Measurements from ENCODE around the gene TTYH2. TPM values are rescaled to one million over a fixed set of nuclear protein-coding genes. Genes with fewer than 3 reads are reported as not detected.

Gene TTYH2
- total and polyA plus RNA-seq, 2 experiments from 2014 or later = 1.4 to 3.9 TPM

GRCh38 chr17:74202938-74203337, 10.4 kb upstream of the TTYH2 start:
- Histone ChIP-seq H3F3A (replicated peaks; ENCODE audit: low read depth) (peaks cover 27% of the 10 kb centered on the region), H4K20me1 (replicated peaks; ENCODE audit: insufficient read depth) (peaks cover 29% of the 10 kb centered on the region), H3K79me2 (replicated peaks; ENCODE audit: insufficient read depth) (peaks cover 44% of the 10 kb centered on the region), H3K9me2 (ENCODE audit: insufficient read depth) (no peaks in the 10 kb centered on the region), H3K4me2 (peak overlapping the region; percentile 74), H3K27ac (ENCODE audit: low read depth) (peak overlapping the region; percentile 70; the same call in 1 of the 2 replicates), H2AFZ (peak overlapping the region; percentile 89), H3K27me3 (ENCODE audit: insufficient read depth) (peaks cover 11% of the 10 kb centered on the region), H3K4me3 (peak overlapping the region; percentile 98), H3K36me3 (ENCODE audit: insufficient read depth) (peaks cover 40% of the 10 kb centered on the region), H3K4me1 (ENCODE audit: insufficient read depth) (peaks cover 37% of the 10 kb centered on the region)
- Mint-ChIP-seq H3K36me3 (ENCODE audit: low read depth) (peaks cover 45% of the 10 kb centered on the region), H3K4me3 (peak overlapping the region; percentile 100), H3K4me1 (peaks cover 31% of the 10 kb centered on the region), H3K9me3 (peaks cover 3% of the 10 kb centered on the region; the same call in 1 of the 3 replicates), H3K27me3 (ENCODE audit: insufficient read depth, low read depth, poor library complexity) (peaks cover 27% of the 10 kb centered on the region), H3K27ac (no peak overlapping the region)
- TF ChIP-seq EZH2phosphoT487 (IDR thresholded peaks at IDR 0.05; ENCODE audit: unreplicated experiment) (no peak), JUNB (IDR thresholded peaks at IDR 0.05; ENCODE audit: unreplicated experiment) (no peak), STAT1 (IDR thresholded peaks at IDR 0.05; ENCODE audit: unreplicated experiment) (no peak), ZNF331 (CRISPR knock-in tag; IDR thresholded peaks at IDR 0.05; ENCODE audit: low read depth) (no peak), POLR2AphosphoS5 (IDR thresholded peaks at IDR 0.05; ENCODE audit: low read depth) (no peak), REST (IDR thresholded peaks at IDR 0.05; ENCODE audit: unreplicated experiment) (no peak), EZH2 (IDR thresholded peaks at IDR 0.05; ENCODE audit: low read depth, unreplicated experiment) (no peak), NANOG (IDR thresholded peaks at IDR 0.05; ENCODE audit: borderline replicate concordance) (no peak), CREB1 (CRISPR knock-in tag; IDR thresholded peaks at IDR 0.05; ENCODE audit: low read depth) (no peak), ZNF114 (CRISPR knock-in tag; IDR thresholded peaks at IDR 0.05) (no peak)
- TF ChIP-seq, protein P1, sequence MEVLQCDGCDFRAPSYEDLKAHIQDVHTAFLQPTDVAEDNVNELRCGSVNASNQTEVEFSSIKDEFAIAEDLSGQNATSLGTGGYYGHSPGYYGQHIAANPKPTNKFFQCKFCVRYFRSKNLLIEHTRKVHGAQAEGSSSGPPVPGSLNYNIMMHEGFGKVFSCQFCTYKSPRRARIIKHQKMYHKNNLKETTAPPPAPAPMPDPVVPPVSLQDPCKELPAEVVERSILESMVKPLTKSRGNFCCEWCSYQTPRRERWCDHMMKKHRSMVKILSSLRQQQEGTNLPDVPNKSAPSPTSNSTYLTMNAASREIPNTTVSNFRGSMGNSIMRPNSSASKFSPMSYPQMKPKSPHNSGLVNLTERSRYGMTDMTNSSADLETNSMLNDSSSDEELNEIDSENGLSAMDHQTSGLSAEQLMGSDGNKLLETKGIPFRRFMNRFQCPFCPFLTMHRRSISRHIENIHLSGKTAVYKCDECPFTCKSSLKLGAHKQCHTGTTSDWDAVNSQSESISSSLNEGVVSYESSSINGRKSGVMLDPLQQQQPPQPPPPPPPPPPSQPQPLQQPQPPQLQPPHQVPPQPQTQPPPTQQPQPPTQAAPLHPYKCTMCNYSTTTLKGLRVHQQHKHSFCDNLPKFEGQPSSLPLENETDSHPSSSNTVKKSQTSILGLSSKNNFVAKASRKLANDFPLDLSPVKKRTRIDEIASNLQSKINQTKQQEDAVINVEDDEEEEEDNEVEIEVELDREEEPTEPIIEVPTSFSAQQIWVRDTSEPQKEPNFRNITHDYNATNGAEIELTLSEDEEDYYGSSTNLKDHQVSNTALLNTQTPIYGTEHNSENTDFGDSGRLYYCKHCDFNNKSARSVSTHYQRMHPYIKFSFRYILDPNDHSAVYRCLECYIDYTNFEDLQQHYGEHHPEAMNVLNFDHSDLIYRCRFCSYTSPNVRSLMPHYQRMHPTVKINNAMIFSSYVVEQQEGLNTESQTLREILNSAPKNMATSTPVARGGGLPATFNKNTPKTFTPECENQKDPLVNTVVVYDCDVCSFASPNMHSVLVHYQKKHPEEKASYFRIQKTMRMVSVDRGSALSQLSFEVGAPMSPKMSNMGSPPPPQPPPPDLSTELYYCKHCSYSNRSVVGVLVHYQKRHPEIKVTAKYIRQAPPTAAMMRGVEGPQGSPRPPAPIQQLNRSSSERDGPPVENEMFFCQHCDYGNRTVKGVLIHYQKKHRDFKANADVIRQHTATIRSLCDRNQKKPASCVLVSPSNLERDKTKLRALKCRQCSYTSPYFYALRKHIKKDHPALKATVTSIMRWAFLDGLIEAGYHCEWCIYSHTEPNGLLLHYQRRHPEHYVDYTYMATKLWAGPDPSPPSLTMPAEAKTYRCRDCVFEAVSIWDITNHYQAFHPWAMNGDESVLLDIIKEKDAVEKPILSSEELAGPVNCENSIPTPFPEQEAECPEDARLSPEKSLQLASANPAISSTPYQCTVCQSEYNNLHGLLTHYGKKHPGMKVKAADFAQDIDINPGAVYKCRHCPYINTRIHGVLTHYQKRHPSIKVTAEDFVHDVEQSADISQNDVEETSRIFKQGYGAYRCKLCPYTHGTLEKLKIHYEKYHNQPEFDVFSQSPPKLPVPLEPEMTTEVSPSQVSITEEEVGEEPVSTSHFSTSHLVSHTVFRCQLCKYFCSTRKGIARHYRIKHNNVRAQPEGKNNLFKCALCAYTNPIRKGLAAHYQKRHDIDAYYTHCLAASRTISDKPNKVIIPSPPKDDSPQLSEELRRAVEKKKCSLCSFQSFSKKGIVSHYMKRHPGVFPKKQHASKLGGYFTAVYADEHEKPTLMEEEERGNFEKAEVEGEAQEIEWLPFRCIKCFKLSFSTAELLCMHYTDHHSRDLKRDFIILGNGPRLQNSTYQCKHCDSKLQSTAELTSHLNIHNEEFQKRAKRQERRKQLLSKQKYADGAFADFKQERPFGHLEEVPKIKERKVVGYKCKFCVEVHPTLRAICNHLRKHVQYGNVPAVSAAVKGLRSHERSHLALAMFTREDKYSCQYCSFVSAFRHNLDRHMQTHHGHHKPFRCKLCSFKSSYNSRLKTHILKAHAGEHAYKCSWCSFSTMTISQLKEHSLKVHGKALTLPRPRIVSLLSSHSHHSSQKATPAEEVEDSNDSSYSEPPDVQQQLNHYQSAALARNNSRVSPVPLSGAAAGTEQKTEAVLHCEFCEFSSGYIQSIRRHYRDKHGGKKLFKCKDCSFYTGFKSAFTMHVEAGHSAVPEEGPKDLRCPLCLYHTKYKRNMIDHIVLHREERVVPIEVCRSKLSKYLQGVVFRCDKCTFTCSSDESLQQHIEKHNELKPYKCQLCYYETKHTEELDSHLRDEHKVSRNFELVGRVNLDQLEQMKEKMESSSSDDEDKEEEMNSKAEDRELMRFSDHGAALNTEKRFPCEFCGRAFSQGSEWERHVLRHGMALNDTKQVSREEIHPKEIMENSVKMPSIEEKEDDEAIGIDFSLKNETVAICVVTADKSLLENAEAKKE (CRISPR knock-in tag; IDR thresholded peaks at IDR 0.05) = no peak
- TF ChIP-seq, protein P2, sequence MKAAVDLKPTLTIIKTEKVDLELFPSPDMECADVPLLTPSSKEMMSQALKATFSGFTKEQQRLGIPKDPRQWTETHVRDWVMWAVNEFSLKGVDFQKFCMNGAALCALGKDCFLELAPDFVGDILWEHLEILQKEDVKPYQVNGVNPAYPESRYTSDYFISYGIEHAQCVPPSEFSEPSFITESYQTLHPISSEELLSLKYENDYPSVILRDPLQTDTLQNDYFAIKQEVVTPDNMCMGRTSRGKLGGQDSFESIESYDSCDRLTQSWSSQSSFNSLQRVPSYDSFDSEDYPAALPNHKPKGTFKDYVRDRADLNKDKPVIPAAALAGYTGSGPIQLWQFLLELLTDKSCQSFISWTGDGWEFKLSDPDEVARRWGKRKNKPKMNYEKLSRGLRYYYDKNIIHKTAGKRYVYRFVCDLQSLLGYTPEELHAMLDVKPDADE (IDR thresholded peaks at IDR 0.05) = no peak
- TF ChIP-seq, protein P3, sequence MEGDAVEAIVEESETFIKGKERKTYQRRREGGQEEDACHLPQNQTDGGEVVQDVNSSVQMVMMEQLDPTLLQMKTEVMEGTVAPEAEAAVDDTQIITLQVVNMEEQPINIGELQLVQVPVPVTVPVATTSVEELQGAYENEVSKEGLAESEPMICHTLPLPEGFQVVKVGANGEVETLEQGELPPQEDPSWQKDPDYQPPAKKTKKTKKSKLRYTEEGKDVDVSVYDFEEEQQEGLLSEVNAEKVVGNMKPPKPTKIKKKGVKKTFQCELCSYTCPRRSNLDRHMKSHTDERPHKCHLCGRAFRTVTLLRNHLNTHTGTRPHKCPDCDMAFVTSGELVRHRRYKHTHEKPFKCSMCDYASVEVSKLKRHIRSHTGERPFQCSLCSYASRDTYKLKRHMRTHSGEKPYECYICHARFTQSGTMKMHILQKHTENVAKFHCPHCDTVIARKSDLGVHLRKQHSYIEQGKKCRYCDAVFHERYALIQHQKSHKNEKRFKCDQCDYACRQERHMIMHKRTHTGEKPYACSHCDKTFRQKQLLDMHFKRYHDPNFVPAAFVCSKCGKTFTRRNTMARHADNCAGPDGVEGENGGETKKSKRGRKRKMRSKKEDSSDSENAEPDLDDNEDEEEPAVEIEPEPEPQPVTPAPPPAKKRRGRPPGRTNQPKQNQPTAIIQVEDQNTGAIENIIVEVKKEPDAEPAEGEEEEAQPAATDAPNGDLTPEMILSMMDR (conservative IDR thresholded peaks at IDR 0.05; ENCODE audit: low read depth in 2 of 2) = no peak
- DNase-seq (ENCODE audit: low spot score) = no peak
- no peak; the same call in 2 of the 3 replicates for ATAC-seq
